Measurements from ENCODE around the gene SLC8B1. TPM values are rescaled to one million over a fixed set of nuclear protein-coding genes. Genes with fewer than 3 reads are reported as not detected.
"Not testable (repeated sequence)": the region's sequence is repeated elsewhere in the genome, so short reads cannot be mapped to it uniquely, and the experiment has no call there.

SLC8B1 gene
- total RNA-seq, 1 experiment from 2014 or later, result 23.8 TPM

DNA sequence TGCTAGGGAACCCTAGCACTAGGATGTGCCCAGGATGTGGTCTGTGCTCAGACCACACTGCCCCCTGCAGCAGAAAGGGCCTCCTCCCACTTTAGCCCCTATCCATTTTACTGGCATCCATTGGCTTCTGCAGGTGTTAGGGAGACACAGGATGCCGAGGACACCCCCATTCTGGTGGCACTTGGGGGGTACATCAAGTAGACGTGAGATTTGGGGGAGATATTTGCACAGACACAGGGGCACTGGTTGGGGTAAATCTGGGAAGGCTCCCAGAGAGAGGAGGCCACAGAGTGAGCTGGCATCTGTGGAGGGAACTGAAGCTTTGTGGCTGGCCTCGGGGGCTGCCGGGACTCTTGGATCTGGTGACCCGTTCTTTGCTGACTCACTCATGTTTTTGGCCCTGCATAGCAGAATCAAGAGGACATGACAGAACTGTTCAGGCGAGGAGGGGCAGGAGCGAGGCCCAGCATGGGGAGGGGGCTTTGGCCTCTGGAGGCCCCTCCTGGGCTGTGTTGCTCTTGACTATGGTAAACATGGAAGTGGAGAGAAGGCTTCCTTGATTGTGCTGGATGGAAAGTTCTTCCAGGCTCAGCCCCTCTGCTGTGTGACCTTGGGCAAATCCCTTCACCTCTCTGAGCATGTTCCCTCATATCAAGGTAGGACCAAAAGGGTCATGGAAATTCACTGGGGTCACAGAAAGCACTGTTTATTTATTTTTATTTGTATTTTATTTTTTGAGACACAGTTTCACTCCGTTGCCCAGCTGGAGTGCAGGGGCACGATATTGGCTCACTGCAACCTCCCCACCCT lies 25.2 kb upstream of the SLC8B1 start:
- no TSS peak for BruUV-seq (replicated peaks)
- CTCF ChIA-PET, result no interaction called here
- Mint-ChIP-seq H3K4me3 (ENCODE audit: low read depth, unreplicated experiment) (peak overlapping the region; percentile 75), H3K4me1 (ENCODE audit: low read depth, unreplicated experiment) (peaks cover 13% of the 10 kb centered on the region), H3K27me3 (ENCODE audit: unreplicated experiment) (no peaks in the 10 kb centered on the region), H3K9me3 (ENCODE audit: low read depth, unreplicated experiment) (no peaks in the 10 kb centered on the region), H3K27ac (ENCODE audit: unreplicated experiment) (no peak overlapping the region), H3K36me3 (ENCODE audit: insufficient read depth, unreplicated experiment) (peaks cover 19% of the 10 kb centered on the region)
- TF ChIP-seq CTCF (IDR thresholded peaks at IDR 0.05; ENCODE audit: unreplicated experiment), result no peak
- intact Hi-C loops (cut with micrococcal nuclease; ENCODE audit: unreplicated experiment), result loop anchor here (5.0 kb wide), 1 partner anchor 163 kb away; no protein-coding TSS in a partner anchor
- no peak for DNase-seq

GRCh38 chr12:113359133-113359938 lies 24.4 kb upstream of the SLC8B1 start:
- CTCF ChIA-PET, result interaction anchor here (0.8 kb wide), 1 partner anchor 59 kb away, joined by 3 read pairs; no protein-coding TSS in a partner anchor
- Mint-ChIP-seq H3K4me3 (ENCODE audit: low read depth, unreplicated experiment) (peak overlapping the region; percentile 75), H3K9me3 (ENCODE audit: low read depth, unreplicated experiment) (no peaks in the 10 kb centered on the region), H3K4me1 (ENCODE audit: low read depth, unreplicated experiment) (peaks cover 13% of the 10 kb centered on the region), H3K27me3 (ENCODE audit: unreplicated experiment) (no peaks in the 10 kb centered on the region), H3K36me3 (ENCODE audit: insufficient read depth, unreplicated experiment) (peaks cover 19% of the 10 kb centered on the region), H3K27ac (ENCODE audit: unreplicated experiment) (no peak overlapping the region)
- no peak for DNase-seq
- no peak for TF ChIP-seq CTCF (IDR thresholded peaks at IDR 0.05; ENCODE audit: unreplicated experiment)
- no TSS peak for BruUV-seq (replicated peaks)
- intact Hi-C loops (cut with micrococcal nuclease; ENCODE audit: unreplicated experiment), result loop anchor here (5.0 kb wide), 1 partner anchor 162 kb away; no protein-coding TSS in a partner anchor

GRCh38 chr12:113358381-113359132 lies 23.6 kb upstream of the SLC8B1 start, which contains the start of gene PLBD2:
PLBD2 (plus strand) TSS chr12:113358587; CDS start chr12:113358601, 14 bp downstream.
- no peak for TF ChIP-seq CTCF (IDR thresholded peaks at IDR 0.05; ENCODE audit: unreplicated experiment)
- H3K9me3 Mint-ChIP-seq (ENCODE audit: low read depth, unreplicated experiment), result no peaks in the 10 kb centered on the region
- H3K4me1 Mint-ChIP-seq (ENCODE audit: low read depth, unreplicated experiment), result peaks cover 13% of the 10 kb centered on the region
- no TSS peak for BruUV-seq (replicated peaks)
- peaks cover 19% of the 10 kb centered on the region for H3K36me3 Mint-ChIP-seq (ENCODE audit: insufficient read depth, unreplicated experiment)
- H3K27ac Mint-ChIP-seq (ENCODE audit: unreplicated experiment), result peak within 1 kb of the TSS; percentile 39
- DNase-seq, result peak; percentile 94
- peak within 1 kb of the TSS; percentile 75 for H3K4me3 Mint-ChIP-seq (ENCODE audit: low read depth, unreplicated experiment)
- intact Hi-C loops (cut with micrococcal nuclease; ENCODE audit: unreplicated experiment), result loop anchor here (5.0 kb wide), 1 partner anchor 161 kb away; no protein-coding TSS in a partner anchor
- H3K27me3 Mint-ChIP-seq (ENCODE audit: unreplicated experiment), result peaks cover under 1% of the 10 kb centered on the region
- CTCF ChIA-PET, result interaction anchor here (0.8 kb wide), 2 partner anchors 24 to 60 kb away, joined by 3 to 8 read pairs; partner anchors contain the start of gene SLC8B1

DNA sequence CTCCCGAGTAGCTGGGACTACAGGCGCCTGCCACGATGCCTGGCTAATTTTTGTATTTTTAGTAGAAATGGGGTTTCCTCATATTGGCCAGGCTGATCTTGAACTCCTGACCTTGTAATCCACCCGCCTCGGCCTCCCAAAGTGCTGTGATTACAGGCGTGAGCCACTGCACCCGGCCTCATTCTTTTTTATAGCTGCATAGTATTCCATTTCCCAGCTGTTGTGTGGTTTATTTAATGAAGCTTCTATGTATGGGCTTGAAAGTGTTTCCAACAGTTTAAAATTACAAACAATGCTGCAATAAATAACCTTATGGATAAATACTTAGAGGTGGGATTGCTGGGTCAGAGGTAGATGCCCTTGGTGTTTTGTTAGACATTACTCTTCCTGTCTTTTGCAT lies 19.3 kb upstream of the SLC8B1 start:
- intact Hi-C loops (cut with micrococcal nuclease; ENCODE audit: unreplicated experiment); H3K9me3 Mint-ChIP-seq (ENCODE audit: low read depth, unreplicated experiment); H3K4me1 Mint-ChIP-seq (ENCODE audit: low read depth, unreplicated experiment); BruUV-seq (replicated peaks); H3K27ac Mint-ChIP-seq (ENCODE audit: unreplicated experiment); DNase-seq; H3K4me3 Mint-ChIP-seq (ENCODE audit: low read depth, unreplicated experiment); CTCF ChIA-PET: not testable (repeated sequence)
- Mint-ChIP-seq H3K36me3 (ENCODE audit: insufficient read depth, unreplicated experiment) (peaks cover 14% of the 10 kb centered on the region), H3K27me3 (ENCODE audit: unreplicated experiment) (peaks cover 44% of the 10 kb centered on the region)
